Anterior cingulate cortex (tissue), 58 donors: ENCODE data around the gene TET1.
"Not testable (repeated sequence)": the region's sequence is repeated elsewhere in the genome, so short reads cannot be mapped to it uniquely, and the experiment has no call there.

Experiments used
- DNase-seq, 58 donors: peaks; one replicate each; lab custom pipeline; 2025; lab: John Stamatoyannopoulos, UW

The TET1 gene

GRCh38 chr10:68562661-68563570 is 2.8 kb downstream of the TET1 start:
- DNase-seq: no peak

- no peak for DNase-seq
Measured at GRCh38 chr10:68564712-68565111, 4.6 kb downstream of the TET1 start.

- no peak for DNase-seq
Measured at GRCh38 chr10:68565658-68566057, 5.5 kb downstream of the TET1 start.

- no peak for DNase-seq
Measured at GRCh38 chr10:68566351-68566750, 6.2 kb downstream of the TET1 start.

- no peak for DNase-seq
Measured at GRCh38 chr10:68566955-68567354, 6.8 kb downstream of the TET1 start.

- DNase-seq: no peak
Measured at GRCh38 chr10:68572151-68572550, 12.0 kb downstream of the TET1 start.

- DNase-seq: no peak
Measured at GRCh38 chr10:68574051-68574450, 13.9 kb downstream of the TET1 start.

- no peak for DNase-seq
Measured at GRCh38 chr10:68576118-68576517, 16.0 kb downstream of the TET1 start.

GRCh38 chr10:68578974-68579373 is 18.8 kb downstream of the TET1 start:
- no peak for DNase-seq

GRCh38 chr10:68584187-68584586 is 24.1 kb downstream of the TET1 start:
- DNase-seq: not testable (repeated sequence)

GRCh38 chr10:68586606-68587305 is 26.6 kb downstream of the TET1 start:
- DNase-seq: no peak

- DNase-seq: no peak
Measured at GRCh38 chr10:68594405-68594804, 34.3 kb downstream of the TET1 start.

GRCh38 chr10:68595513-68595912 is 35.4 kb downstream of the TET1 start:
- no peak for DNase-seq

- no peak for DNase-seq
Measured at GRCh38 chr10:68597407-68597806, 37.3 kb downstream of the TET1 start.

- DNase-seq: peak in 39 of 58 donors; percentile 2 to 55 (median 24)
Measured at GRCh38 chr10:68598978-68599770, 39.0 kb downstream of the TET1 start.

GRCh38 chr10:68599771-68600040 is 39.6 kb downstream of the TET1 start:
- DNase-seq: no peak

- DNase-seq: peak; percentile 32 to 93 (median 80)
Measured at GRCh38 chr10:68600041-68600778, 40.1 kb downstream of the TET1 start.

GRCh38 chr10:68601501-68602265 is 41.5 kb downstream of the TET1 start:
- no peak for DNase-seq

GRCh38 chr10:68602434-68602833 is 42.3 kb downstream of the TET1 start:
- no peak for DNase-seq

GRCh38 chr10:68603766-68604165 is 43.6 kb downstream of the TET1 start:
- DNase-seq: no peak
